Endodermal cell (in vitro differentiated cells): ENCODE results near the gene ELFN1. TPM values are rescaled to one million over a fixed set of nuclear protein-coding genes. Genes with fewer than 3 reads are reported as not detected.

Source experiments
- DNase-seq: peaks from one replicate; pipeline ENCODE4 v3.0.0-alpha.2; 2017
- H3K27ac ChIP-seq: 2 replicates; pipeline ENCODE4 v1.5.1; 2013; ENCODE audit warnings: mild to moderate bottlenecking, low read depth, low read length, moderate library complexity
- H3K27me3 ChIP-seq: 2 replicates; pipeline ENCODE4 v1.6.1; 2013; ENCODE audit warnings: mild to moderate bottlenecking, low read length, moderate library complexity; ENCODE audit not compliant: insufficient read depth, control insufficient read depth, poor library complexity, severe bottlenecking
- H3K36me3 ChIP-seq: 2 replicates; pipeline ENCODE4 v1.7.0; 2013; ENCODE audit warnings: mild to moderate bottlenecking, low read length, moderate library complexity; ENCODE audit not compliant: control insufficient read depth, insufficient read depth
- H3K4me1 ChIP-seq: one replicate; pipeline ENCODE4 v1.7.0; 2013; ENCODE audit warnings: low read length; ENCODE audit not compliant: control insufficient read depth, insufficient read depth
- H3K4me3 ChIP-seq: 2 replicates; pipeline ENCODE4 v1.5.1; 2013; ENCODE audit warnings: mild to moderate bottlenecking, low read length, moderate library complexity
- H3K9ac ChIP-seq: 2 replicates; pipeline ENCODE4 v1.6.1; 2013; ENCODE audit warnings: mild to moderate bottlenecking, low read length, moderate library complexity; ENCODE audit not compliant: poor library complexity, severe bottlenecking; ENCODE audit errors: extremely low read depth
- H3K9me3 ChIP-seq: 2 replicates; pipeline ENCODE4 v1.6.1; 2013; ENCODE audit warnings: mild to moderate bottlenecking, low read length, moderate library complexity; ENCODE audit not compliant: control insufficient read depth
- H3K27ac Mint-ChIP-seq: 2 replicates; pipeline ENCODE4 v1.8.0; 2020; ENCODE audit warnings: mixed read lengths
- H3K27me3 Mint-ChIP-seq: 2 replicates; pipeline ENCODE4 v1.8.0; 2021; ENCODE audit warnings: mild to moderate bottlenecking, mixed read lengths; ENCODE audit not compliant: insufficient read depth
- H3K36me3 Mint-ChIP-seq: 2 replicates; pipeline ENCODE4 v1.8.0; 2020; ENCODE audit warnings: low read depth, mixed read lengths
- H3K4me1 Mint-ChIP-seq: 2 replicates; pipeline ENCODE4 v1.8.0; 2020; ENCODE audit warnings: mixed read lengths
- H3K4me3 Mint-ChIP-seq: 2 replicates; pipeline ENCODE4 v1.8.0; 2020; ENCODE audit warnings: mild to moderate bottlenecking, moderate library complexity, mixed read lengths
- H3K9me3 Mint-ChIP-seq: 2 replicates; pipeline ENCODE4 v1.8.0; 2020; ENCODE audit warnings: mild to moderate bottlenecking, mixed read lengths
- WGBS, 2 experiments: methylation state at CpG; one replicate each; pipeline versions ENCODE4 v1.1.5 to v1.1.7; 2013; ENCODE audit warnings: missing lambda C conversion rate in 2 of 2, mixed read lengths in 1 of 2; ENCODE audit not compliant: insufficient coverage in 1 of 2, insufficient read length in 1 of 2; 5-methylcytosine and 5-hydroxymethylcytosine counted together
- total RNA-seq, 2 donors: library from RNA; stranded (reverse); fragmentation: NEBNext Ultra II Directional in 1 of 2; extraction: Animal tissue kit (Norgen Biotek cat#: 25700) in 1 of 2; gene quantifications; 2 replicates in 1 of 2; 3 replicates in 1 of 2; pipeline ENCODE4 v1.2.1, GENCODE V29; 2021
- TF ChIP-seq, protein P1 (sequence below): fragments of 200-600 bp; sonication (generic); conservative IDR thresholded peaks from 2 replicates; pipeline ENCODE4 v1.5.0; 2021; ENCODE audit warnings: antibody characterized with exemption, mild to moderate bottlenecking

ELFN1 gene
- total RNA-seq, 2 donors from 2014 or later = 2.1 to 5.0 TPM

DNA sequence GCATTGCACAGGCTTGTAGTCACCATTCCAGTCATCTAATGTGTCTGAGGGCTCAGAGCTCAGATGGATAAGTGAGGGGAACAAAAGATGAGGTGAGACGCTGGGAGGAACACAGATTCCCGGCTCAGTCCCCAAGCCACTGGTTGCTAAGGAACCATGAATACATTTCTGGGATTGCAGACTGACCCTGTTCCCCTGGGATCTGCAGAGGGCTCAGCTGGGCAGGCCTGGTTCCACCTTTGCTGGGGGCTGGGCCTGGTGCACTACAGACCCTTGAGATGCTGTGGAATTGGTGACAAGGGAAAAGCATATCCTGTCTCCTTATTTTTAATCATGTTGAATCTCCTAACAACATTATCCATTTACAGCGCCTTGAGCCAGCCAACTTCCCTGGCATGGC is 19.2 kb downstream of the ELFN1 start:
- Mint-ChIP-seq H3K4me3 (no peak overlapping the region), H3K27ac (no peak overlapping the region), H3K9me3 (peaks cover 16% of the 10 kb centered on the region), H3K4me1 (no peaks in the 10 kb centered on the region), H3K27me3 (no peaks in the 10 kb centered on the region), H3K36me3 (peaks cover 3% of the 10 kb centered on the region)
- Histone ChIP-seq H3K27ac (peak overlapping the region; percentile 44), H3K4me3 (no peak overlapping the region), H3K36me3 (no peaks in the 10 kb centered on the region), H3K9me3 (peaks cover 13% of the 10 kb centered on the region), H3K4me1 (no peaks in the 10 kb centered on the region), H3K27me3 (no peaks in the 10 kb centered on the region), H3K9ac (no peak overlapping the region)
- DNase-seq = no peak
- 83 to 91% methylated on average over 3 of the region's 3 CpGs for WGBS, 2 experiments
- TF ChIP-seq, protein P1, sequence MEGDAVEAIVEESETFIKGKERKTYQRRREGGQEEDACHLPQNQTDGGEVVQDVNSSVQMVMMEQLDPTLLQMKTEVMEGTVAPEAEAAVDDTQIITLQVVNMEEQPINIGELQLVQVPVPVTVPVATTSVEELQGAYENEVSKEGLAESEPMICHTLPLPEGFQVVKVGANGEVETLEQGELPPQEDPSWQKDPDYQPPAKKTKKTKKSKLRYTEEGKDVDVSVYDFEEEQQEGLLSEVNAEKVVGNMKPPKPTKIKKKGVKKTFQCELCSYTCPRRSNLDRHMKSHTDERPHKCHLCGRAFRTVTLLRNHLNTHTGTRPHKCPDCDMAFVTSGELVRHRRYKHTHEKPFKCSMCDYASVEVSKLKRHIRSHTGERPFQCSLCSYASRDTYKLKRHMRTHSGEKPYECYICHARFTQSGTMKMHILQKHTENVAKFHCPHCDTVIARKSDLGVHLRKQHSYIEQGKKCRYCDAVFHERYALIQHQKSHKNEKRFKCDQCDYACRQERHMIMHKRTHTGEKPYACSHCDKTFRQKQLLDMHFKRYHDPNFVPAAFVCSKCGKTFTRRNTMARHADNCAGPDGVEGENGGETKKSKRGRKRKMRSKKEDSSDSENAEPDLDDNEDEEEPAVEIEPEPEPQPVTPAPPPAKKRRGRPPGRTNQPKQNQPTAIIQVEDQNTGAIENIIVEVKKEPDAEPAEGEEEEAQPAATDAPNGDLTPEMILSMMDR = no peak

DNA sequence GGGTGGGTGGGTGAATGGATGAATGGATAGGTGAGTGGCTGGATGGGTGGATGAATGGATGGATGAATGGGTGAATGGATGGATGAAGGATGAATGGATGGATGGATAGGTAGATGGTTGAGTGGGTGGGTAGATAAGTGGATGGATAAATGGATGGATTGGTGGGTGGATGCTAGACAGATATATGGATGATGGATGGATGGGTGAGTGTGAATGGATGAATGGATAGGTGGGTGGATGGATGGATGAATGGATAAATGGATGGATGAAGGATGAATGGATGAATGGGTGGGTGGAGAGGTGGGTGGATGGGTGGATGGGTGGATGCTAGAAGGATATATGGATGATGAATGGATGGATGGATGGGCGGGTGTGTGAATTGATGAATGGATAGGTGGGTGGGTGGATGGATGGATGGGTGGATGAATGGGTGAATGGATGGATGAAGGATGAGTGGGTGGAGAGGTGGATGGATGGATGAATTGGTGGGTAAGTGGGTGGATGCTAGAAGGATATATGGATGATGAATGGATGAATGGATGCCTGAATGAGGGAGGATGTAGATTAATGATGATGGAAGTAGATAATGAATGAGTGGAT is 20.4 kb downstream of the ELFN1 start:
- Histone ChIP-seq H3K4me1 (no peaks in the 10 kb centered on the region), H3K27ac (no peak overlapping the region), H3K27me3 (no peaks in the 10 kb centered on the region), H3K9me3 (peaks cover 5% of the 10 kb centered on the region), H3K4me3 (no peak overlapping the region), H3K9ac (no peak overlapping the region), H3K36me3 (no peaks in the 10 kb centered on the region)
- Mint-ChIP-seq H3K27ac (no peak overlapping the region), H3K4me1 (no peaks in the 10 kb centered on the region), H3K27me3 (no peaks in the 10 kb centered on the region), H3K4me3 (no peak overlapping the region), H3K9me3 (peaks cover 9% of the 10 kb centered on the region), H3K36me3 (peaks cover 3% of the 10 kb centered on the region)
- no peak for DNase-seq
- WGBS, 2 experiments = 94% methylated on average over 1 of the region's 1 CpG
- TF ChIP-seq, protein P1 = no peak

GRCh38 chr7:1691096-1691495 is 21.0 kb downstream of the ELFN1 start:
- Histone ChIP-seq H3K27me3 (no peaks in the 10 kb centered on the region), H3K27ac (no peak overlapping the region), H3K9me3 (peaks cover 4% of the 10 kb centered on the region), H3K36me3 (no peaks in the 10 kb centered on the region), H3K9ac (no peak overlapping the region), H3K4me1 (no peaks in the 10 kb centered on the region), H3K4me3 (no peak overlapping the region)
- 90 to 94% methylated on average over 4 to 8 of the region's 8 CpGs for WGBS, 2 experiments
- H3K9me3 Mint-ChIP-seq = peaks cover 6% of the 10 kb centered on the region
- no peak overlapping the region for H3K4me3 Mint-ChIP-seq
- peak; percentile 30 for DNase-seq
- H3K27me3 Mint-ChIP-seq = no peaks in the 10 kb centered on the region
- no peaks in the 10 kb centered on the region for H3K4me1 Mint-ChIP-seq
- H3K36me3 Mint-ChIP-seq = peaks cover 3% of the 10 kb centered on the region
- no peak overlapping the region for H3K27ac Mint-ChIP-seq
- TF ChIP-seq, protein P1 = no peak
